CD4-positive, alpha-beta T cell treated with Interleukin-21 for 1 hour (primary cell): Measurements from ENCODE around the gene TNIK.
"Not testable (repeated sequence)": the region's sequence is repeated elsewhere in the genome, so short reads cannot be mapped to it uniquely, and the experiment has no call there.

ENCODE experiments used
- DNase-seq: peaks from one replicate; pipeline ENCODE4 v3.0.0-alpha.2; 2020

TNIK gene

DNA sequence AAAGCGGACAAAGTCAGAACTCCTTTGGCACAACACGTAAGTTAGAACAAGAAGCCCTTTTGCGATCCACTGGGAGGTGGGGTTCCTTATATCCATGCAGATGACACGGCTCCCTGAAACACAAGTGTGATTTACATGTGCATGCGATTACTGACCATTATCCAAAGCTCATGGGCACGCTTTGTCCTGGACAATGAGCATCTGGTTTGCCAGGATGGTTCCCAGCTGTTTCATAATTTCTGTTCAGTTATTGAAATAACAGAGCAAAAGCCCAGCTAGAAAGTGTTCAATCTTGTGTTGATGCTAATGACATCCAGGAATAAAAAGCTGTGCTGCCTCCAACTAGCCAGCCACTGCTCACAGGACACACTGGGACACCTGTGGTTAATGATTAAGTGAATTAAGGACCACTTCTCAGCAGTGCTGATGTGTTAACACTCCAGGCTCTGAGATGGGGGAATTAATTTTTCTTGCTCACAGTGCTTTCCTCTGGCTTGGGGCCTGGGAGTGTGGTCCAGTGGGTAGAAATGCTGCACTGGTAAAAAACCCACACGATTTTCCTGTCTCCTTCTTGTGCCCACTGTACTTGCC, 310.6 kb downstream of the TNIK start:
- DNase-seq: no peak

DNA sequence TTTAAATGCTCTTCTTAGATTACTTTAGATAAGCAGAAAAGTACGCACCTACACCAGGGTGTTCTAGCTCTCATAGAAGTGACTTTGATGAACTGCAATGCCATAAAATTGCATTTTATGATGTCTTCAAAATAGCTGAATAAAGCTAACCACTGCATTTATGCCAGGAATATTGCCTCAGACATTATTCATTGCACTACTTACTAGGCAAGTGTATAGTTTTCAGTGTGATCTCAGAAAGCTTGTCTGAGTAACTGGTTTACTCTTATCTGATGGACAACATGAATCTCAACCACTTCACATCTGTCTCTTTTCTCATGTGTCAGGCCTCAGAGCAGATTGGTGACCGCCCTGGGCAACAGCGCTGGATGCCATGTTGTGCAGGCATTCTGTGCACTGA, 314.4 kb downstream of the TNIK start:
- DNase-seq: no peak

DNA sequence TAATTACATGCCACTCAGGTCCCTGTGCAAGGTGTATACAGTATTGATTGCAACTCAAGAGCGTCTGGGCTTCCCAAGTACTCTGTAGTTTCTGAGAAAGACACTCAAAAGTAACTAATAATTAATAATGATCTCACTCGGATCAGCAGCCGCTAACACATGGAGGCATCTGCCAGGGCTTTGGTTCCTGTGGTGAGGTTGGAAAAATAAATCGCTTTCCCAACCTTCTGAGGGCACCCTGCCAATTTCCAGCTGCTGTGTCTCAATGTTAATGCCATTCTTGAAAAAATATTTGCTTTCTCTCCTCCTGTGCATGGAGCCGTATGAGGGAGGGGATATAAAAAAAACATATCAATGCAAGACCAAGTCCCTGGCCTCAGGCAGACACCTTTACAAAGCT, 317.2 kb downstream of the TNIK start:
- no peak for DNase-seq

DNA sequence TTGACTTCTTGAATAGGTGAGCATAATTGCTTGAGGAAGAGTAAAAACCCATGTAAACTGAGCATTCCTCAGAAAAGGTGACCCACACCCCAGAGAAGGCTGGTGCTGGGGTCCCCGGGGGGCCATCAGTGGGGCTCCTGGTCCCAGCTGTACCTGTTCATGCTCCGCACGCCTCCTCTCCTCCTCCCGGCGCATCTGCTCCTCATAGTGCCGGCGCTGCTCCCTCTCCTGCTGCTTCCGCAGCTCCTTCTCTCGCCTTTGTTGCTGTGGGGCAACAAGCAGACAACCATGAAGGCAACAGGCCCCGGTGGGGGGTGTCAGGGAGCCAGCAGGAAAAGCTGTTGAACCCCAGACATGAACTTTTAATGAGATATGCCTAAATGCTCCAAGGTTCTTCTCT, 320.0 kb downstream of the TNIK start:
- no peak for DNase-seq

DNA sequence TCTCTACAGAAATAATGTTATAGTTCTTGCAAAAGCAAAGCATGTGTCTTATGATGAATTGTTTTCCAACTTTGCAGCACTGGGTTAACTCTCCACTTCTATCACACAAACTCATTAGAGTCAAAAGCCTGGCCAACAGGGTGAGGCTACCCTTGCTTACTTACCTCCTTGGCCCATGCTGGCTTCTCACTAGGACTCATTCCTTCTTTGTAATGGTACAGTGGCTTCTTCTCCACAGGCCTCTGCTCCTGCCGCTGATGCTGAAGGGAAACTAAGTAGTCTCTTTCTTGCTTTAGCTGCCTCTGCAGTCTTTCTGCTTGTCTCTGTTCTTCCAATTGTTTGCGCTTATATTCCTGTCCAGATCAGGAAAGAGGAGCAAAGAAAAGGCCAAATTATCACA, 322.2 kb downstream of the TNIK start:
- no peak for DNase-seq

DNA sequence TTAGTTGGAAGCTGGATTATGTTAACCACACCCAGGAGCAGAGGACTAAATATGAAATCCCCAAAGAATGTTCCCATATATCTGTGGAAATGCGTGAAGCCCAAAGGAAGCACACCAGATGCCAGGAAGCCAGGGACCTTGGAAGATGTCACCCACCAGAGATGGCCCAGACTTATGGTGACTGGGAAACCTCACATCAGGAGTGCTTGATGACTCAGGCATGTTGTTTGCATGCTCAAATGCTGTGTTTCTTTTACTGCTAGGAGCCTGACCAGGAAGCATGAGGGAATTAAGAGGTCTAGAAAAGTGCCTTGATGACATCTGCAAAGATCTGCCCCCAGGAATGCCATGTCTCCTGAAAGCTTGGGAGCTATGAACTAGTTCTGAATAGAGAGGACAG, 324.7 kb downstream of the TNIK start:
- DNase-seq: no peak

DNA sequence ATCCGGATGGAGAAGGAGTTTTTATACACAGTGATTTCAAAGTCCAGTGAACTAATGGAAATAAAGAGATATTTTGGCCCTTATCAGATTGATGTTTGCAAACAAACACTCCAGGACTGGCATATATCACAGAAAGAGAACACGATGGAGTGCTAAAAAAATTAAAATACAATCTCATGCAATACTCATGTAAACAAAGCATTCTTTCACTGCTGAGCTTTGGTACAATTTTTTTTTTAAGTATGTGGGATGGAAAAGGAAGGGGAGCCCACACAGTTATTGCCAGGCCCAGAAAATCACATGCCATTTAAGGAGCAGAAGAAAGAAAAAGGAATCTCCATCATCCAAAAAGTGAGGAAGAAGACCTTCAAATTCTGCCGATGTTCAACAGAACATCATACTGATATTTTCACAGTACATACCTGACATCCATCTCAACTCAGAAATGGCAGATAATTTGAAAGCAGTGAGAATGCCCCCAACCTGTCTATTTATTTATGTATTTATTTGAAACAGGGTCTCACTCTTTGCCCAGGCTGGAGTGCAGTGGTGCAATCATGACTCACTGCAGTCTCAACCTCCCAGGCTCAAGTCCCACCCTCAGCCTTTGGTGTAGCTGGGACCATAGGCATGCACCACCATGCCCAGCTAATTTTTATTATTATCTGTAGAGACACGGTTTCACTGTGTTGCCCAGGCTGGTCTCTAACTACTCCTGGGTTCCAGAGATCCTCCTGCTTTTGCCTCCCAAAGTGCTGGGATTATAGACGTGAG, 326.2 kb downstream of the TNIK start:
- no peak for DNase-seq

DNA sequence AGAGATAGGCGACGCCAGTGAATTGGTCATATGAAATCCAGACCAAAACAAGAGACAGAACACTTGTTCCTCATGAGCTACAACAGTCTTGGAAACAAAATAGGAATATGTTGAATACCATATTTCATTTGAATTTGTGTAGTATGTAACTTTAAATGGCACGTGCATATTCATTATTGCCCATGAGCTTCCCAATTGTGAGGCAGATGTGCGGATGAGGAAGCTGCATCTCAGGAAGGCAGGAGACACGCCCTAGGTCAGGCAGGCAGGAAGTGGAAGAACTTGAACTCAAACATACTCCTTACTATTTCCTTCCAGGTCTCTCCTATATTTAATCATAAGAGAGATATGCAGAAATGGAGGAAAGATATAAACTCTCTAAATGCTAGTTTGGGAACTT, 326.9 kb downstream of the TNIK start:
- DNase-seq: no peak

DNA sequence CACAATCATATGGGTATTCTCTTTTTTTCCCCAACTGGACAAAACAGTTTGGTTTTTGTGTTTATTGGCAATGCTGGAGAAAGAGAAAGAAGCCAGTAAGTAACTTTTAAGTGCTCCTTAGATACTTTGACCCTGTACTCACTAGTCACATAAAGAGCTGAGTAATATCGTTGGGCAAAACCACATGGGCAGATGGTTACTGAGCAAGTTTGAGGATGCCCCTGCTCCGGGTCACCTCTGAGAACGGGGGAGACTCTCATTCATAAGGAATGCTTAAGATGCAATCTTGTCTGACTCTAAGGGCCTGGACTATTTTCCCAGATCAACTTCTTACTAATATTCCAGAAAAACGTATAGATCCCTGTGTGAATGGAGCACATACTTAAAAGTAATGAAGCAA, 327.3 kb downstream of the TNIK start:
- no peak for DNase-seq

DNA sequence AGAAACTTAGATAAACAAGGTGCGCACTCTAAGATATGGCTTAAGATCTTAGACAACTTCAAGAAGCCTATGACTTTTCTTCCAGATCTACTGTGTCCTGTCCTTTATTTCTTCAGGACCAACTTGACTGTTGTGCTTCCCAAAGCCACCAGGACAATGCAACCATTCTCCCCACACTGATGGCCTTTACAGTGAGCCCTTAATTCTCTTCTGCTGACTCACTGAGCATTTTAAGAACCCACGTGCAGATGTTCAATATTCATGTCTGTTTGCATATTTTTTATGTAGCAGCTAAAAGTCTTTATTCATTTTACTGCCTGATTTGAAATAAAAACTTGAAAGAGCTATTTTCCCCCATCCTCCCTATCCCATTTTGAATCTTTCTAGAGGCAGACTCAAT, 330.4 kb downstream of the TNIK start:
- no peak for DNase-seq

DNA sequence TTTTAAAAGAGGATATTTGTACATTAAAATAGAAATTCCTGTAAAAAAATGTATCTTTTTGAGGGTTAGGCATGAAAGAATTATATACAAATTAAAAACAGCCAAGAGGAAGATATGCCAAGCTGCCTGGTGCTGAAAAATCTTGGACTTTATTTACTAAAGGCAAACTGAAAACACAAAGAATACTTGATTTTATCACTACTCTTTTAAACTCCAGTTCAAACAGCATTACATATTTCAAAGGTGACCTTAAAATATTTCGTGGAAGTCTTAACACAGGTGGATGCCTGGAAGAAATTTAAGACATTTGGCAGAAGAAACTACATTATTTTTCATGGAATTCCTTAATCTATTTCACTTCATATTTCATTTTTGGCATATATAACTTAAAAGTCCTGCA, 332.6 kb downstream of the TNIK start:
- no peak for DNase-seq

DNA sequence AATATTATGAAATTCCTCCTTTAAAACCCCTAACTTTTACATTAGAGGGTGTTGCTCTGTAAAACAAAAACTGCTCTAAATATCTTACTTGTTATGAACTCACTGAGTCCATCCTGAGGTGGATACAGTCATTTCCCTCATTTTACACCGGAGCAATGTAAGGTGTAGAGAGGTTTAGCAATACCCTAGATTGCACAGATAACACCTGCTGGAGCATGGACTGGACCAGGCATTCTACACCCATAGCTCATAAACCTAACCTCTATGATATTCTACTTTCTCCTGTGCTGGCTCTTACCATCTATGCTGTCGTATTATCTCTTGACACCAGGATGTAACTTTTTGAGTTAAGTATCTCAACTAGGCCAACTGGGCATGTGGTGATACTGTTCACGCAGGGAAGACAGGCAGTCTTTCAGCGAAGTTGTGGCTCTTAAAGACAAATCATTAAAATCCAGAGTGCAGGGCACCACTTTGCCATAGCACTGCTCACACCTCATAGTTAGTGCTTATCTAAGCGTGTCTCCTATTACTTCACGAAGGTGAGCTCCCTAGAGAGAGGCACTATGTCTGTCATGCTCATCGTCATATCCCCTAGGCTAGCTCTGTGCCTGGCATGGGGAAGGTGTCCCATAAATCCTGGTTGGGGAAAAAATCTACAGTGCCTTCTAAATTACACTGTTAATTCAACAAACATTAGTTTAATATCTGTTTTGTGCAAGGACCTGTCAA, 333.6 kb downstream of the TNIK start:
- no peak for DNase-seq

DNA sequence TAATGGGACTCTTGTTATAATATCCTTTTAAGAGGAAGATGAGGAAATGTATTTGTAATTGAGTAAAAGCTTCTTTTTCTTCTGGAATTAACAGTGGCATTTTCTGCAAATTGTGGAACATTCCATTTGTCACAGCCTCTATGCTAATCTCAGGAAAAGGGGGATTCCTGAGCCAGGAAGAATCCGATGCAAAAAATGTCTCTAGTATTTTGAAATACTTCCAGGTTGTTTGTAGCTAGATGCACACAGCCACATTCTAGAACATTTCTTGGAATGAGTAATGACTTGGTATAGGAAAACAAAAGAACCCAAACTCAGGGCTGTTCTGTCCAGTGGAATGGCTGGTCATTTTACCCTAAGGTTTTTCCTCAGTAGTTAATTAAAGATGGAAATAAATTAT, 335.2 kb downstream of the TNIK start:
- DNase-seq: no peak

DNA sequence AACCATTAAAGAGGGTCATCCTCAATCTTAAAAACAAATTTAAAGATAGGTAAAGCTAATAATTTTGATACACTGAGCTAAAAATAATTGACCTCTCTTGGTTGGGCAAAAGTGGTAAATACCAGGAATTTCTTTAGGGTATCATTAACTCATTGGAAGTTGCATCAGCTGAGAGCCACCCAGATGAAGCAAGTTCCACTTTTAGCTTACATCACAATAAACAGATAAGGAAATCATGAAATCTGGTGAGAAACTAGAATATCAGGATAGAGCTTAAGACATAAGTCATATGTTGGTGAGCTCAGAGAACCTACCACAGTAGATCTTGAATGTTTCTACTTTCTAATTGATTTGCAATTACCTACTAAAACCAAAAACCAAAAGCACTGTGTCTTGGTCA, 336.3 kb downstream of the TNIK start:
- DNase-seq: no peak

DNA sequence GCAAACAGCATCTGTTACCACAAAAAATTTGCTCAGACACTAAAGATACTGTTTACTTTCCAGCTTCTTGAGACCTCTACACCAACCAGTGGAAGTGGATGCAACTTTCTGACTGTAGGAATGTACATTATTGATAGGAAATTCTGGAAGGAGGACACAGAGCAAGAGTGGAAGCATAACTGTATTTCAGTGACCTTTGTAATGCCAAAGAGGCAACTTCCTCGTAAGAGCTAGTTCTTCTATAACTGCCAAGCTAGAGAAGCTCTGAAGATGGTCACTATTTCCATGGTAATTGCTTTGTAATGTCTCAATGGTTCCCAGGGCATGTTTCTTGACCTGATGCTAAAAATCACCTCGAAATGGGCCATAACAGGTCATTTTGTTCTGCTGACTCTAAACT, 337.3 kb downstream of the TNIK start:
- DNase-seq: no peak

DNA sequence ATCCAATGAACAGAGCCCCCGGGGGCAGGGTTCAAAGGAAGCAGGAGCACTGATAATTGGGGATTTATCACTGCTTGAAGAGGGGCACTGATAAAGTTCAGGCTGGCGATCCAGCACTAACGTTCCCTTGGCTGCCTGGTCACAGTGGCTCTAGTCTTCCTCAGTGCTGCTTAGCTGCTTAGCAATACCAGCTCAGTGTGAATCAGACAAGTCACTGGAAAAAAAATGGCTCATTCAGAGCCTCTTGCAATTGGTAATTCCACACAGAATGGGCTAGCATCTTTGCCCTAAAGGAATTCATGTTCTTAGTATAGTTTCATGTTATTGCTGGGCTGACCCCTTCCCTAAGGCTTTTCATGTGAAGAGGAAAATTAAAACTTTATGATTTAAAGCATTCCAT, 338.0 kb downstream of the TNIK start:
- DNase-seq: no peak

DNA sequence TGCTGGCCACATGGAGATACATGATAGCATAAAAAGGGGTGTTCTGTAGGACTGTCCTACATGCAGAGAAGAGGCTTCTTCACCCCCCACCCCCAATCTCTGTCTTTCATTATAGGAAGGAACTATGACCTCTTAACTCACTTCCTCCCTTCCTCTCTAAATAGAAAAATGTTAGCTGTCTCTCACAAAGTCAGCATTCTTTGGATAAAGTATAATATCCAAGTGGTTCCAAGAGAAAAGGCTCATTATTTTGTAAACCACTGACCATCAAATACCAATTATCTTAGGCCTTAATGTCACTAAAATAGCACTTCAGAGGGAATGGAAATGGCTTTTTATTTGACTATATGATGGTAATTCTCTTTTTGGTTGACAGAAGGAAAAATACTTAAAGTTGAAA, 338.4 kb downstream of the TNIK start:
- no peak for DNase-seq

DNA sequence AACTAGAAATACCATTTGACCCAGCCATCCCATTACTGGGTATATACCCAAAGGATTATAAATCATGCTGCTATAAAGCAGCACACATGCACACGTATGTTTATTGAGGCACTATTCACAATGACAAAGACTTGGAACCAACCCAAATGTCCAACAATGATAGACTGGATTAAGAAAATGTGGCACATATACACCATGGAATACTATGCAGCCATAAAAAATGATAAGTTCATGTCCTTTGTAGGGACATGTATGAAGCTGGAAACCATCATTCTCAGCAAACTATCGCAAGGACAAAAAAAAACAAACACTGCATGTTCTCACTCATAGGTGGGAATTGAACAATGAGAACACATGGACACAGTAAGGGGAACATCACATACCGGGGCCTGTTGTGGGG, 340.8 kb downstream of the TNIK start:
- not testable (repeated sequence) for DNase-seq

DNA sequence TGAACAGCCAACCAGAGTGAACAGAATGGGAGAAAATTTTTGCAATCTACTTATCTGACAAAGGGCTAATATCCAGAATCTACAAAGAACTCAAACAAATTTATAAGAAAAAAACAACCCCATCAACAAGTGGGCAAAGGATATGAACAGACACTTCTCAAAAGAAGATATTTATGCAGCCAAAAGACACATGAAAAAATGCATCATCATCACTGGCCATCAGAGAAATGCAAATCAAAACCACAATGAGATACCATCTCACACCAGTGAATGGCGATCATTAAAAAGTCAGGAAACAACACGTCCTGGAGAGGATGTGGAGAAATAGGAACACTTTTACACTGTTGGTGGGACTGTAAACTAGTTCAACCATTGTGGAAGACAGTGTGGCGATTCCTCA, 341.2 kb downstream of the TNIK start:
- not testable (repeated sequence) for DNase-seq

DNA sequence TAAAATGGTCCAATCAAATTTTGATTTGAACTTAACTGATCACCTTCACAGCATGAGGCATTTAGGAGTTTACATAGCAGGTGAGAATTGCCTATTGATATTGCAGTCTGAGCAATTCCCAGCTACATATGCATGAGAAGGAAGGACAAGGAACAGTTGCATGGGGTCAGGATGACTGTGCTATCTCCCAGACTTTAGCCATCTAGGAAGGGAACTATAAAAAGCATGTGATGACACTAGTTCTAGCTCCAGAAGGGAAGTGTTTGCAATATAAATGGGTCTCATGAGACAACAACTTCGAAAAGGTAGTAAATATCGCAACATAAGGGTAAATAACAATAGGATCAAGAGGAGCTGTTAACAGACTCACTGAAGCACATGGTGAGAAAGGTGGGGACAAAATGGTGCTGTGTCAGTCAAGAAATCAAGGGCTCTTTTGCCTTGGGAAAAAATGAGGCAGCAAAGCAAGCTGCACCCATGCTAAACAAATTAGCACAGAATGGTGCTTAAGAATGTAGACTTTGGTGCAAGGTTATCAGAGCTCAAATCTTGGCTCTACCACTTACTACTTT, 343.3 kb downstream of the TNIK start:
- no peak for DNase-seq

DNA sequence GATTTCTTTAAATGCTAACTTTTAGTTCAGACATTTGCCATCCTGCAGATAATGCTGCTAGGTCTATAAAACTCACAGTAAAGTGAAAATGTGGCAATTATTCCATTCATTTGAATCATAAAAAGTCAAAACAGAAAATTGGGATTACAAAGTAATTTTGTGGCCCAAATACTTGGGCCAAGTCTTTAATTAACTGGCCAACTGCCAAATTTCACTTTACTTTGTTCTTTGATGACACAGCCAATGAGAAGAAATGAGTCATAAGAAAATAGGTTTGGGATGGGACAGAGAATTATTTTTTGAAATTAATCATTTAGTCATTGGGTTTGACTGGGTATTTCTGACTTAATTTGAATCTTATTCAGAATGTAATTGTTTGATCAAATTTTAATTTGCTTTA, 343.8 kb downstream of the TNIK start:
- DNase-seq: no peak

DNA sequence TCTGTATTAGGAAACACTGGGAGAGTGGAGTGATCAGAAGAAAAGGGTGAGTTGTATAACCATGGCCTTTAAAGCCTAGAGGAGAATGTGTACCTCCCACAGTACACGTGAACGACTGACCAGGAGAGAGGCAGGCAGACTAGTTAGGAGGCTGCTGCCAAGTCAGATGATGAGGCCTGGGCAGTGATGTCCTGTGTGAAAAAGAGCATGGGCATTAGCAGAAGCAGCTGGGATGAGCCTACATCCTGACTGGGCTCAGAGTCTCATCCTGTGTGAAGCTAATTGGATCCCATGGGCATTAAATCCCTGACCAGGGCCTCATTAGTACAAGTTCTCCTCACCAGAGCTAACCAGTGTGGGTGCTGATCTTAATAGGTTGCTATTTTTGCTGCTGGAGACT, 344.5 kb downstream of the TNIK start:
- DNase-seq: no peak

DNA sequence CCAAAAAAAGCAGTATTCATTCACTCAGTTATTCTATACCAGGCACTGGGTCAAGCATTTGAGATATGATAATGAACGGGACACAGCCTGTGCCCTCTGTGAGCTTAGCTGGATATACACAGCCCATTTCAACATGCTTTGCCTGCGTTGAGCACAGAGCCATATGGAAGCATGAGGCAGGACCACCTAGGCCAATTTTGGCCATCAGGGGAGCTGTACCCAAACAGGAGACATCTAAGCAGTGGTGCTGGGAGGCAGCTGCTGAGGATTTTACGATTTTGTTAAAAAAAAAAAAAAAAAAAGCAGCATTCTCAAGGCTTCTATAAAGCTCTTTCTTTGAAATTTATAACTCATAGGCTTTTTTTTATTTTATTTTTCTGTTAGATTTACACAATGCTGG, 346.5 kb downstream of the TNIK start:
- DNase-seq: no peak

DNA sequence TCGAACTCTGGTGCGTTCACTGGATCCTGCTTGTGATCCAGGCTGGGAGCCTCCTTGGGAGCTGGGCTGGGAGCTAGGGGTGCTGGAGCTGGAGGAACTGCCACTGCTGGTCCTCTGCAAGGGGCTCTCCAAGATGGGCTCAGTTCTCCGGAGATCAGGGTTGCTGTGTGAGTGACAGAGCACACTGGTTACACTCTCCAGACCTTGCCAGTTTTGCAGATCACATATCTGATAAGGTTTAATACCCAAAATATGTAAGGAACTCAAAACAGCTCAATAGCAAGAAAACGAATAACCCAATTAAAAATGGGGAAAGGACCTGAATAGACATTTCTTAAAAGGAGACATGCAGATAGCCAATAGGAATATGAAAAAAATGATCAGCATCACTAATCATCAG, 349.5 kb downstream of the TNIK start:
- no peak for DNase-seq
